ENCODE data around the gene ANP32E. TPM values are rescaled to one million over a fixed set of nuclear protein-coding genes. Genes with fewer than 3 reads are reported as not detected.

Gene ANP32E
- total and polyA plus RNA-seq, 9 of the 15 experiments (the other 6 are each of a cell fraction or from before 2014, with no cell fraction given): 60.4 to 197 (median 104) TPM

DNA sequence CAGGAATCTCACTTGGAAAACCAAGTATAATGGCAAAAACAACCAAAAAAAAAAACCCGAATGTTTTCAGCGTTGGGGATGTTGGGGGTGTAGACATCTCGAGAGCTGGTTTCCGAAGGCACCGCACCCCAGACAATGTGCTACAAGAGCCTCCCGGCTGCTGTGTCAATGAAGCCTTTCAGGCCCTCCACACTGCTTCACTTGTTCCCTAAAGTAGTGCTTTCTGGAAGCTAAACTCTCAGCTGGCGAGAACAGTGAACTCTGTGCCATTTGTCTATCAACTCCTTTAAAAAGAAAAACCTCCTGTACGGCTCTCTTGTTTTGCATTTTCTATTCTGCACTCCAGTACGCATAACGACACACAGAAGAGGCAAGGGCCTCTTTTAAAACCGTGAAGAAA, 53.7 kb downstream of the ANP32E start:
- in situ Hi-C loops (cut with MboI): no loop called here
- no peak overlapping the region for H3K4me3 ChIP-seq
- peaks cover 4 to 8% of the 10 kb centered on the region in 2 experiments; a peak in 4 of 5 replicates for H3K4me1 ChIP-seq (replicated peaks in 1 of 2; ENCODE audit: control insufficient read depth in 2 of 2, insufficient read depth in 2 of 2, low read length in 2 of 2)
- DNase-seq (ENCODE audit: extremely low read depth in 1 of 4, low spot score in 3 of 4): no peak
- intact Hi-C loops (cut with micrococcal nuclease): no loop called here
- H3K9me1 ChIP-seq (ENCODE audit: control insufficient read depth, insufficient read depth, low read length): no peaks in the 10 kb centered on the region
- H3K79me2 ChIP-seq (ENCODE audit: control insufficient read depth, insufficient read depth, low read length): no peaks in the 10 kb centered on the region
- peak overlapping the region; percentile 27; the same call in 1 of the 2 replicates for H2AFZ ChIP-seq (ENCODE audit: low read depth, low read length)
- BruUV-seq (replicated peaks): no TSS peak
- ChIA-PET POLR2A (interaction anchor here (1.0 kb wide), 1 partner anchor 296 kb away, joined by 3 read pairs; a partner anchor contains a TSS), CTCF (ENCODE audit: low intra/inter-chr PET ratio) (no interaction called here)
- no peaks in the 10 kb centered on the region for H3K36me3 ChIP-seq (ENCODE audit: control insufficient read depth, insufficient read depth, low read length)
- ATAC-seq: no peak
- no peaks in the 10 kb centered on the region for H3K9me3 ChIP-seq (replicated peaks; ENCODE audit: control insufficient read depth, insufficient read depth, low read depth, low read length)
- H3K27me3 ChIP-seq (ENCODE audit: control insufficient read depth in 2 of 2, insufficient read depth in 2 of 2, low read length in 2 of 2): no peaks in the 10 kb centered on the region
- no peak overlapping the region for H3K9ac ChIP-seq (ENCODE audit: insufficient read depth in 1 of 2, low read depth in 2 of 2, low read length in 2 of 2)
- no peak overlapping the region for H3K4me2 ChIP-seq (ENCODE audit: insufficient read depth, low read length)
- H4K20me1 ChIP-seq (replicated peaks; ENCODE audit: control insufficient read depth, insufficient read depth, low read length): no peaks in the 10 kb centered on the region
- no peak overlapping the region for H3K27ac ChIP-seq (ENCODE audit: extremely low read depth, low read depth, low read length)
- no peak for TF ChIP-seq CBFA2T2 (conservative IDR thresholded peaks at IDR 0.05)
- TF ChIP-seq, protein P1, sequence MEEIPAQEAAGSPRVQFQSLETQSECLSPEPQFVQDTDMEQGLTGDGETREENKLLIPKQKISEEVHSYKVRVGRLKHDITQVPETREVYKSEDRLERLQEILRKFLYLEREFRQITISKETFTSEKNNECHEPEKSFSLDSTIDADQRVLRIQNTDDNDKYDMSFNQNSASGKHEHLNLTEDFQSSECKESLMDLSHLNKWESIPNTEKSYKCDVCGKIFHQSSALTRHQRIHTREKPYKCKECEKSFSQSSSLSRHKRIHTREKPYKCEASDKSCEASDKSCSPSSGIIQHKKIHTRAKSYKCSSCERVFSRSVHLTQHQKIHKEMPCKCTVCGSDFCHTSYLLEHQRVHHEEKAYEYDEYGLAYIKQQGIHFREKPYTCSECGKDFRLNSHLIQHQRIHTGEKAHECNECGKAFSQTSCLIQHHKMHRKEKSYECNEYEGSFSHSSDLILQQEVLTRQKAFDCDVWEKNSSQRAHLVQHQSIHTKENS (CRISPR knock-in tag; IDR thresholded peaks at IDR 0.05): no peak
- TF ChIP-seq MYNN (IDR thresholded peaks at IDR 0.05): no peak
- no peak for TF ChIP-seq MYNN (CRISPR knock-in tag; IDR thresholded peaks at IDR 0.05)
- TF ChIP-seq, protein P2, sequence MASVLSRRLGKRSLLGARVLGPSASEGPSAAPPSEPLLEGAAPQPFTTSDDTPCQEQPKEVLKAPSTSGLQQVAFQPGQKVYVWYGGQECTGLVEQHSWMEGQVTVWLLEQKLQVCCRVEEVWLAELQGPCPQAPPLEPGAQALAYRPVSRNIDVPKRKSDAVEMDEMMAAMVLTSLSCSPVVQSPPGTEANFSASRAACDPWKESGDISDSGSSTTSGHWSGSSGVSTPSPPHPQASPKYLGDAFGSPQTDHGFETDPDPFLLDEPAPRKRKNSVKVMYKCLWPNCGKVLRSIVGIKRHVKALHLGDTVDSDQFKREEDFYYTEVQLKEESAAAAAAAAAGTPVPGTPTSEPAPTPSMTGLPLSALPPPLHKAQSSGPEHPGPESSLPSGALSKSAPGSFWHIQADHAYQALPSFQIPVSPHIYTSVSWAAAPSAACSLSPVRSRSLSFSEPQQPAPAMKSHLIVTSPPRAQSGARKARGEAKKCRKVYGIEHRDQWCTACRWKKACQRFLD (CRISPR knock-in tag; IDR thresholded peaks at IDR 0.05): no peak
- no peak for FAIRE-seq
- WGBS (ENCODE audit: insufficient coverage, low coverage, missing lambda C conversion rate): 71% methylated on average over 11 of the region's 11 CpGs

All from K562 (cell line).